Motor neuron (in vitro differentiated cells): ENCODE measurements around the gene ARHGAP9. TPM values are rescaled to one million over a fixed set of nuclear protein-coding genes. Genes with fewer than 3 reads are reported as not detected.

Source experiments
- ATAC-seq, 8 experiments: fragments of 200-7000 bp; cut with Tn5 transposase; replicated peaks in 6 of 8; 2 replicates each; pipeline ENCODE4 v1.8.0; 2021; ENCODE audit warnings: mild to moderate bottlenecking in 8 of 8, moderate library complexity in 8 of 8
- H3K27ac ChIP-seq, 2 donors: fragments of 250-450 bp; sonication (Bioruptor Pico); 2 replicates each; pipeline ENCODE4 v1.9.0; 2021; ENCODE audit warnings: antibody characterized with exemption in 2 of 2, mild to moderate bottlenecking in 2 of 2, moderate library complexity in 1 of 2
- H3K4me1 ChIP-seq, 2 donors: fragments of 250-450 bp; sonication (Bioruptor Pico); replicated peaks in 1 of 2; 2 replicates each; pipeline ENCODE4 v1.6.1; 2021; ENCODE audit warnings: antibody characterized with exemption in 2 of 2, mild to moderate bottlenecking in 2 of 2, moderate library complexity in 1 of 2
- H3K4me3 ChIP-seq, 5 donors: fragments of 250-450 bp; sonication (Bioruptor Pico); 2 replicates each; pipeline ENCODE4 v1.9.0; 2021; ENCODE audit warnings: antibody characterized with exemption in 5 of 5, mild to moderate bottlenecking in 5 of 5, moderate library complexity in 4 of 5
- WGBS, 10 experiments: fragments of 450-650 bp; shearing (Covaris generic); methylation state at CpG; one replicate each; pipeline ENCODE4 v1.0.0; 2022; 5-methylcytosine and 5-hydroxymethylcytosine counted together
- in situ Hi-C, 9 experiments: fragments of 400-800 bp; cut with MboI; loops; one replicate each; pipeline ENCODE4 v1.15.0; 2021; ENCODE audit warnings: low sequenced_read_pairs in 9 of 9, low pct_unique_long_range_greater_than_20kb in 2 of 9; ENCODE audit not compliant: unreplicated experiment in 9 of 9
- total RNA-seq, 8 experiments: library from RNA; unstranded; fragments of 300-600 nt; gene quantifications; 2 replicates each; pipeline versions ENCODE4 v1.2.3 to v1.2.4, GENCODE V29; 2022

The ARHGAP9 gene
- total RNA-seq, 8 experiments from 2014 or later: 0.45 to 6.2 (median 2.0) TPM

DNA sequence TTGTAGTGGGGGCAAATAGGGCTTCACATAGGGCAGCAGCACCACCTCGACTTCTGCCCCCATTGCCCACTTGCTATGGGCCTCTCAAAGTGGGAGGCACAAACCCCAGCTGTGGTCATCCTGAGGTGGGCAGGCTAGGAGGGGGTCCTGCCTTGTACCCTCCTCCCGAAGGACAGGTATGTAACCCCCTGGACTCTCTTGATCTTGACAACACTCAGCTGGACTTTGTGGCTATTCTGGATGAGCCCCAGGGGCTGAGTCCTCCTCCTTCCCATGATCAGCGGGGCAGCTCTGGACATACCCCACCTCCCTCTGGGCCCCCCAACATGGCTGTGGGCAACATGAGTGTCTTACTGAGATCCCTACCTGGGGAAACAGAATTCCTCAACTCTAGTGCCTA lies 8.0 kb downstream of the ARHGAP9 start:
- WGBS, 10 experiments: 40 to 94% (median 50%) methylated on average over 1 to 3 of the region's 3 CpGs; no CpG with 5 or more reads in 7 of the 10 experiments
- in situ Hi-C loops: loop anchor here in 1 of 9 experiments (25.0 kb wide), 1 partner anchor 234 kb away; the partner anchor contains the start of gene SHMT2
- Histone ChIP-seq H3K27ac (no peak overlapping the region), H3K4me3 (no peak overlapping the region), H3K4me1 (peaks cover 0 to 11% of the 10 kb centered on the region in 2 donors)
- ATAC-seq: no peak

DNA sequence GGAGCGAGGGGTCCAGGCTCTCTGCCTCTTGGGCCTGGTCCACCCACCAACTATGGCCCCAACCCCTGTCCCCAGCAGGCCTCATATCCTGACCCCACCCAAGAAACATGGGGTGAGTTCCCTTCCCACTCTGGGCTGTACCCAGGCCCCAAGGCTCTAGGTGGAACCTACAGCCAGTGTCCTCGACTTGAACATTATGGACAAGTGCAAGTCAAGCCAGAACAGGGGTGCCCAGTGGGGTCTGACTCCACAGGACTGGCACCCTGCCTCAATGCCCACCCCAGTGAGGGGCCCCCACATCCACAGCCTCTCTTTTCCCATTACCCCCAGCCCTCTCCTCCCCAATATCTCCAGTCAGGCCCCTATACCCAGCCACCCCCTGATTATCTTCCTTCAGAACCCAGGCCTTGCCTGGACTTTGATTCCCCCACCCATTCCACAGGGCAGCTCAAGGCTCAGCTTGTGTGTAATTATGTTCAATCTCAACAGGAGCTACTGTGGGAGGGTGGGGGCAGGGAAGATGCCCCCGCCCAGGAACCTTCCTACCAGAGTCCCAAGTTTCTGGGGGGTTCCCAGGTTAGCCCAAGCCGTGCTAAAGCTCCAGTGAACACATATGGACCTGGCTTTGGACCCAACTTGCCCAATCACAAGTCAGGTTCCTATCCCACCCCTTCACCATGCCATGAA lies 8.6 kb downstream of the ARHGAP9 start:
- WGBS, 10 experiments: 60% methylated on average over 1 of the region's 4 CpGs; no CpG with 5 or more reads in 9 of the 10 experiments

DNA sequence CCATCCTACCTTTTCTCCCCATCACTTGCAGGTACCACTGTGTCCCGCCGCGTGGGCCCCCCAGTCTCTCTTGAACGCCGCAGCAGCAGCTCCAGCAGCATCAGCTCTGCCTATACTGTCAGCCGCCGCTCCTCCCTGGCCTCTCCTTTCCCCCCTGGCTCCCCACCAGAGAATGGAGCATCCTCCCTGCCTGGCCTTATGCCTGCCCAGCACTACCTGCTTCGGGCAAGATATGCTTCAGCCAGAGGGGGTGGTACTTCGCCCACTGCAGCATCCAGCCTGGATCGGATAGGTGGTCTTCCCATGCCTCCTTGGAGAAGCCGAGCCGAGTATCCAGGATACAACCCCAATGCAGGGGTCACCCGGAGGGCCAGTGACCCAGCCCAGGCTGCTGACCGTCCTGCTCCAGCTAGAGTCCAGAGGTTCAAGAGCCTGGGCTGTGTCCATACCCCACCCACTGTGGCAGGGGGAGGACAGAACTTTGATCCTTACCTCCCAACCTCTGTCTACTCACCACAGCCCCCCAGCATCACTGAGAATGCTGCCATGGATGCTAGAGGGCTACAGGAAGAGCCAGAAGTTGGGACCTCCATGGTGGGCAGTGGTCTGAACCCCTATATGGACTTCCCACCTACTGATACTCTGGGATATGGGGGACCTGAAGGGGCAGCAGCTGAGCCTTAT lies 9.2 kb downstream of the ARHGAP9 start:
- Histone ChIP-seq H3K27ac (no peak overlapping the region), H3K4me1 (peaks cover 0 to under 1% of the 10 kb centered on the region in 2 donors), H3K4me3 (no peak overlapping the region)
- ATAC-seq: no peak
- in situ Hi-C loops: loop anchor here in 1 of 9 experiments (25.0 kb wide), 1 partner anchor 233 kb away; the partner anchor contains the start of gene SHMT2
- 97 to 100% (median 100%) methylated on average over 1 to 9 of the region's 14 CpGs; no CpG with 5 or more reads in 6 of the 10 experiments for WGBS, 10 experiments

More for the DNA sequence above, 8.6 kb downstream of the ARHGAP9 start:
- no peak overlapping the region for H3K4me3 ChIP-seq
- no peak for ATAC-seq
- no peak overlapping the region for H3K27ac ChIP-seq
- in situ Hi-C loops: loop anchor here in 1 of 9 experiments (25.0 kb wide), 1 partner anchor 234 kb away; the partner anchor contains the start of gene SHMT2
- H3K4me1 ChIP-seq: peaks cover 0 to 7% of the 10 kb centered on the region in 2 donors

DNA sequence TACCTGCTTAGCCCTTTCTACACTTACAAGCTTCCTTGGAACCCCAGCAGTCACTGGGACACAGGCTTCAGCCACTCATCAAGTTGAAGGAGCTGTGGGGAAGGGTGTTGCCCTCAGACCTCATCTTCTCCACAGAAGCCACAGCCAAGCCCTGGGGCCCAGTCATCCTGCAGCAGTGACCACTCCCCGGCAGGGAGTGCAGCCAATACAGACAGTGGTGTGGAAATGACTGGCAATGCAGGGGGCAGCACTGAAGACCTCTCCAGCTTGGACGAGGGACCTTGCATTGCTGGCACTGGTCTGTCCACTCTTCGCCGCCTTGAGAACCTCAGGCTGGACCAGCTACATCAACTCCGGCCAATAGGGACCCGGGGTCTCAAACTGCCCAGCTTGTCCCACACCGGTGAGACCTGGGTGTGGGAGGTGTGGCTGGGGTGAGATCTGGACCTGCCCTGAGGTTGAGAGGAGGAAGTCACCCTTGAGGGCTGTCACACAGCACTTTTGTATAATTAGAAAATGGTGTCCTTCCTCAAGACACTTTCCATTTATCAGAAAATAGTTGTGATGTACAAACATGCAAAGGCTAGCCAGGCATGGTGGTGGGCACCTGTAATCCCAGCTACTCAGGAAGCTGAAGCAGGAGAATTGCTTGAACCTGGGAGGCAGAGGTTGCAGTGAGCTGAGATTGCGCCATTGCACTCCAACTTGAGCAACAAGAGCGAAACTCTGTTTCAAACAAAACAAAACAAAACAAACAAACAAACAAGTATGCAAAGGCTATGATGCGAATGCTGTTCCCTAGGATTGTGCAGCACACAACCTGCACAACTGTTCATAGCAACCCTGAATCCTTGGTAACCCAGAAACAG lies 10.1 kb downstream of the ARHGAP9 start:
- no peak overlapping the region for H3K27ac ChIP-seq
- peak in 3 of 8 experiments; percentile 72 to 99 (median 99) for ATAC-seq
- H3K4me1 ChIP-seq: no peaks in the 10 kb centered on the region
- no peak overlapping the region for H3K4me3 ChIP-seq
- WGBS, 10 experiments: 28 to 100% (median 89%) methylated on average over 1 to 8 of the region's 10 CpGs; no CpG with 5 or more reads in 1 of the 10 experiments
- in situ Hi-C loops: loop anchor here in 1 of 9 experiments (25.0 kb wide), 1 partner anchor 232 kb away; the partner anchor contains the start of gene SHMT2

GRCh38 chr12:57467915-57468314 lies 11.8 kb downstream of the ARHGAP9 start:
- 72 to 100% (median 86%) methylated on average over 1 to 9 of the region's 11 CpGs; no CpG with 5 or more reads in 2 of the 10 experiments for WGBS, 10 experiments
- in situ Hi-C loops: loop anchor here in 1 of 9 experiments (25.0 kb wide), 1 partner anchor 231 kb away; the partner anchor contains the start of gene SHMT2
- H3K4me1 ChIP-seq: peaks cover 0 to 2% of the 10 kb centered on the region in 2 donors
- H3K4me3 ChIP-seq: no peak overlapping the region
- no peak for ATAC-seq
- no peak overlapping the region for H3K27ac ChIP-seq

GRCh38 chr12:57467212-57467874 lies 12.3 kb downstream of the ARHGAP9 start:
- in situ Hi-C loops: loop anchor here in 1 of 9 experiments (25.0 kb wide), 1 partner anchor 230 kb away; the partner anchor contains the start of gene SHMT2
- H3K27ac ChIP-seq: no peak overlapping the region
- 53 to 100% (median 96%) methylated on average over 1 to 5 of the region's 12 CpGs for WGBS, 10 experiments
- H3K4me3 ChIP-seq: no peak overlapping the region
- no peak for ATAC-seq
- peaks cover 0 to 7% of the 10 kb centered on the region in 2 donors for H3K4me1 ChIP-seq

DNA sequence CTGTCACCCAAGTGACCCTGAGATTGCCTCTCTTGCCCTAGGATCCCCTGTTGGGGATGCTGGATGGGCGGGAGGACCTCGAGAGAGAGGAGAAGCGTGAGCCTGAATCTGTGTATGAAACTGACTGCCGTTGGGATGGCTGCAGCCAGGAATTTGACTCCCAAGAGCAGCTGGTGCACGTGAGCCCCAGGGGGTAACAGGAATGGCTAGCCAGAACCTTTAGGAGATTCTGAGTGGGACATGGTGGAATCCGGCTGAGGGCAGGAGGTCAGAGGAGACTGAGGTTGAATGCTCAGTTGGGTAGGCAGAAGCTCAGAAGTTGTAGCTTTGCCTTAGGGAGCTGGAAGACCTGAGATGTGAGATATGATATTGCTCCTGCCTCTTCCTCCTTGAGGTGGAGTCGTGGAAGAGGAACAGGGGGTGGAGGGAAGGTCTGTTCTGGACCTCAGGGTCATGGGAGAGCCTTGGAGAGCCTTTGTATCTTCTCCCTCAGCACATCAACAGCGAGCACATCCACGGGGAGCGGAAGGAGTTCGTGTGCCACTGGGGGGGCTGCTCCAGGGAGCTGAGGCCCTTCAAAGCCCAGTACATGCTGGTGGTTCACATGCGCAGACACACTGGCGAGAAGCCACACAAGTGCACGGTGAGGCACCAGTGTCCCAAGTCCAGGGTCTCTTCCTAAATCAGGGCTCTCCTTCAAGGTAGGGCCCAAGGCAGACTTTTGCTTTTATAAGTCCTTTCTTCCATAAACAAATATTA lies 13.7 kb downstream of the ARHGAP9 start:
- Histone ChIP-seq H3K4me1 (peaks cover under 1 to 8% of the 10 kb centered on the region in 2 donors), H3K27ac (no peak overlapping the region), H3K4me3 (no peak overlapping the region)
- WGBS, 10 experiments: 59 to 100% (median 87%) methylated on average over 1 to 8 of the region's 14 CpGs; no CpG with 5 or more reads in 3 of the 10 experiments
- ATAC-seq: no peak
- in situ Hi-C loops: loop anchor here in 1 of 9 experiments (25.0 kb wide), 1 partner anchor 229 kb away; the partner anchor contains the start of gene SHMT2

- in situ Hi-C loops: loop anchor here in 1 of 9 experiments (25.0 kb wide), 1 partner anchor 228 kb away; the partner anchor contains the start of gene SHMT2
- 80 to 100% (median 90%) methylated on average over 1 to 4 of the region's 6 CpGs; no CpG with 5 or more reads in 6 of the 10 experiments for WGBS, 10 experiments
- Histone ChIP-seq H3K4me1 (peaks cover 5 to 11% of the 10 kb centered on the region in 2 donors), H3K27ac (no peak overlapping the region), H3K4me3 (no peak overlapping the region)
- no peak for ATAC-seq
Observed at GRCh38 chr12:57465030-57465746, 14.5 kb downstream of the ARHGAP9 start.

- in situ Hi-C loops: loop anchor here in 1 of 9 experiments (25.0 kb wide), 1 partner anchor 227 kb away; the partner anchor contains the start of gene SHMT2
- no peak for ATAC-seq
- no peak overlapping the region for H3K27ac ChIP-seq
- no peak overlapping the region for H3K4me3 ChIP-seq
- H3K4me1 ChIP-seq: peaks cover 8 to 11% of the 10 kb centered on the region in 2 donors
- WGBS, 10 experiments: 53 to 100% (median 97%) methylated on average over 2 to 10 of the region's 12 CpGs; no CpG with 5 or more reads in 3 of the 10 experiments
Observed at GRCh38 chr12:57464569-57464968, 15.1 kb downstream of the ARHGAP9 start.

- H3K4me1 ChIP-seq: peaks cover 18 to 22% of the 10 kb centered on the region in 2 donors
- H3K4me3 ChIP-seq: peak overlapping the region in 1 of 5 donors; percentile 56
- no peak overlapping the region for H3K27ac ChIP-seq
- ATAC-seq: no peak
- in situ Hi-C loops: loop anchor here in 1 of 9 experiments (25.0 kb wide), 1 partner anchor 226 kb away; the partner anchor contains the start of gene SHMT2
- WGBS, 10 experiments: 0 to 63% (median 33%) methylated on average over 1 to 3 of the region's 5 CpGs; no CpG with 5 or more reads in 7 of the 10 experiments
Observed at GRCh38 chr12:57462912-57463253, 16.8 kb downstream of the ARHGAP9 start.
